HL-60 (cell line): Measurements from ENCODE around the gene GMDS.

Source experiments
- POLR2AphosphoS5 ChIP-seq: IDR thresholded peaks from 2 replicates; pipeline ENCODE4 v1.6.1; 2012; ENCODE audit warnings: low read depth
- TF ChIP-seq, protein P1 (sequence below): IDR thresholded peaks from one replicate; pipeline ENCODE4 v1.5.1; 2011; ENCODE audit warnings: low read length, control low read depth, inconsistent platforms; ENCODE audit not compliant: insufficient read depth

- no peak for TF ChIP-seq POLR2AphosphoS5
- TF ChIP-seq, protein P1, sequence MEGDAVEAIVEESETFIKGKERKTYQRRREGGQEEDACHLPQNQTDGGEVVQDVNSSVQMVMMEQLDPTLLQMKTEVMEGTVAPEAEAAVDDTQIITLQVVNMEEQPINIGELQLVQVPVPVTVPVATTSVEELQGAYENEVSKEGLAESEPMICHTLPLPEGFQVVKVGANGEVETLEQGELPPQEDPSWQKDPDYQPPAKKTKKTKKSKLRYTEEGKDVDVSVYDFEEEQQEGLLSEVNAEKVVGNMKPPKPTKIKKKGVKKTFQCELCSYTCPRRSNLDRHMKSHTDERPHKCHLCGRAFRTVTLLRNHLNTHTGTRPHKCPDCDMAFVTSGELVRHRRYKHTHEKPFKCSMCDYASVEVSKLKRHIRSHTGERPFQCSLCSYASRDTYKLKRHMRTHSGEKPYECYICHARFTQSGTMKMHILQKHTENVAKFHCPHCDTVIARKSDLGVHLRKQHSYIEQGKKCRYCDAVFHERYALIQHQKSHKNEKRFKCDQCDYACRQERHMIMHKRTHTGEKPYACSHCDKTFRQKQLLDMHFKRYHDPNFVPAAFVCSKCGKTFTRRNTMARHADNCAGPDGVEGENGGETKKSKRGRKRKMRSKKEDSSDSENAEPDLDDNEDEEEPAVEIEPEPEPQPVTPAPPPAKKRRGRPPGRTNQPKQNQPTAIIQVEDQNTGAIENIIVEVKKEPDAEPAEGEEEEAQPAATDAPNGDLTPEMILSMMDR = no peak
Measured at GRCh38 chr6:2158596-2159271, 86.7 kb downstream of the GMDS start.
